ENCODE results near the gene ZGPAT.

The ZGPAT gene

DNA sequence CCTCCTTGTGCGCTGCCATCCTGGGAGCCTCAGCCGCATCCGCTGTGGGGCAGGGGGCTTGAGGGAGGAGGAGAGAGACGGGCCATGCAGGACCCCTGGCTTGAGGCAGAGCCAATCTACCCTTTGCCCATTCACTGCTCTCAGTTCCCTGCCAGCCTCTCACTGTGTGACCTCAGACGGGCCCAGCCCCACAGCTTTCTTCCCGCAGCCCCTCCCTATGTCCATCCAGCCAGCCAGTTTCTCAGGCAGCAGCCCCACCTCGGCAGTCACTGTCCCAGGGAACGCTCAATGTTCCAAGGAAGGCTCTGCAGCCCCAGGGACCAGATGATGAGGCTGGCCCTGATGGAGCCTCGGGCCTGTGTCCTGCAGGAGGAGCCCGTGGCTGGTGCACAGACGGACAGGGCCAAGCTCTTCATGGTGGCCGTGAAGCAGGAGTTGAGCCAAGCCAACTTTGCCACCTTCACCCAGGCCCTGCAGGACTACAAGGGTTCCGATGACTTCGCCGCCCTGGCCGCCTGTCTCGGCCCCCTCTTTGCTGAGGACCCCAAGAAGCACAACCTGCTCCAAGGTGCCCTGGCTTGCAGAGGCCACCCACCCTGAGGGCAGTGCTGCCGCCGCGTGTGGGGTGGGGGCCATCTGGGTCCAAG is 15.3 kb upstream of the ZGPAT start:
- DNase-seq, result no peak

- DNase-seq, result no peak
These were observed 14.6 kb upstream of the ZGPAT start for GRCh38 chr20:63693083-63693732.

- no peak for DNase-seq
These were observed 13.9 kb upstream of the ZGPAT start for GRCh38 chr20:63693733-63694583.

DNA sequence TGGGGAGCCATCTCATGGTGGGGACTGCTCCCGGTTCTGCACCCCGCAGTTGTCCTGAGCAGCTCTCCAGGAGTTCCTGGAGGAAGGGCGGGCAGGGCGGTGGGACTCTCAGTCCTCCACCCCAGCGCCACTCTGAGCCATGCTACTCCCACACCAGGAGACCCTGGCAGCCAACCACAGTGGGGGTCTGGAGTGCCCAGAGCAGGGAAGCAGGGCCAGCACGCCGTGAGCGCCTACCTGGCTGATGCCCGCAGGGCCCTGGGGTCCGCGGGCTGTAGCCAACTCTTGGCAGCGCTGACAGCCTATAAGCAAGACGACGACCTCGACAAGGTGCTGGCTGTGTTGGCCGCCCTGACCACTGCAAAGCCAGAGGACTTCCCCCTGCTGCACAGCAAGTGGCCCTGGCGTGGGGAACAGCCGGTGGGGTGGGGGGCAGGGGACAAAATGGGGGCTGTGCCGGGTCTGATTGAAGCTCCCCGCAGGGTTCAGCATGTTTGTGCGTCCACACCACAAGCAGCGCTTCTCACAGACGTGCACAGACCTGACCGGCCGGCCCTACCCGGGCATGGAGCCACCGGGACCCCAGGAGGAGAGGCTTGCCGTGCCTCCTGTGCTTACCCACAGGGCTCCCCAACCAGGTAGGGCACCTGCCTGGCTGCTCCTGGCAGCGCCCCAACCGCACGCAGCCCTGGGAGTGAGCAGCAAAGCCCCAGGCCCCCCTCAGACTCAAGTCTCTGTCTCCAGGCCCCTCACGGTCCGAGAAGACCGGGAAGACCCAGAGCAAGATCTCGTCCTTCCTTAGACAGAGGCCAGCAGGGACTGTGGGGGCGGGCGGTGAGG is 13.0 kb upstream of the ZGPAT start:
- no peak for DNase-seq

DNA sequence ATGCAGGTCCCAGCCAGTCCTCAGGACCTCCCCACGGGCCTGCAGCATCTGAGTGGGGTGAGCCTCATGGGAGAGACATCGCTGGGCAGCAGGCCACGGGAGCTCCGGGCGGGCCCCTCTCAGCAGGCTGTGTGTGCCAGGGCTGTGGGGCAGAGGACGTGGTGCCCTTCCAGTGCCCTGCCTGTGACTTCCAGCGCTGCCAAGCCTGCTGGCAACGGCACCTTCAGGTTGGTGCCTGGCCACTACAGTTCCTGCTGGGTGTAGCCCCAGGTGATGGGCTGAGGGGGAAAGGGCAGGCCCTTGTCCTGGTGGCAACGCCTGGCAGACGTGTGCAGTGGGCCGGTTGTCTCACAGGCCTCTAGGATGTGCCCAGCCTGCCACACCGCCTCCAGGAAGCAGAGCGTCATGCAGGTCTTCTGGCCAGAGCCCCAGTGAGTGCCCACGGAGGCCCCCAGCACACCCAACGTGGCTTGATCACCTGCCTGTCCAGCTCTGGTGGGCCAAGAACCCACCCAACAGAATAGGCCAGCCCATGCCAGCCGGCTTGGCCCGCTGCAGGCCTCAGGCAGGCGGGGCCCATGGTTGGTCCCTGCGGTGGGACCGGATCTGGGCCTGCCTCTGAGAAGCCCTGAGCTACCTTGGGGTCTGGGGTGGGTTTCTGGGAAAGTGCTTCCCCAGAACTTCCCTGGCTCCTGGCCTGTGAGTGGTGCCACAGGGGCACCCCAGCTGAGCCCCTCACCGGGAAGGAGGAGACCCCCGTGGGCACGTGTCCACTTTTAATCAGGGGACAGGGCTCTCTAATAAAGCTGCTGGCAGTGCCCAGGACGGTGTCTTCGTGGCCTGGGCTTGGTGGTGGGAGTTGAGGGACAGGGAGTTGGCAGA is 12.2 kb upstream of the ZGPAT start:
- no peak for DNase-seq

GRCh38 chr20:63696306-63696627 is 11.6 kb upstream of the ZGPAT start:
- no peak for DNase-seq

- DNase-seq, result no peak
These were observed 11.0 kb upstream of the ZGPAT start, which contains the start of gene TNFRSF6B for GRCh38 chr20:63696628-63697356. Gene TNFRSF6B (plus strand): TSS chr20:63696652. CDS start chr20:63696768, 116 bp downstream.

DNA sequence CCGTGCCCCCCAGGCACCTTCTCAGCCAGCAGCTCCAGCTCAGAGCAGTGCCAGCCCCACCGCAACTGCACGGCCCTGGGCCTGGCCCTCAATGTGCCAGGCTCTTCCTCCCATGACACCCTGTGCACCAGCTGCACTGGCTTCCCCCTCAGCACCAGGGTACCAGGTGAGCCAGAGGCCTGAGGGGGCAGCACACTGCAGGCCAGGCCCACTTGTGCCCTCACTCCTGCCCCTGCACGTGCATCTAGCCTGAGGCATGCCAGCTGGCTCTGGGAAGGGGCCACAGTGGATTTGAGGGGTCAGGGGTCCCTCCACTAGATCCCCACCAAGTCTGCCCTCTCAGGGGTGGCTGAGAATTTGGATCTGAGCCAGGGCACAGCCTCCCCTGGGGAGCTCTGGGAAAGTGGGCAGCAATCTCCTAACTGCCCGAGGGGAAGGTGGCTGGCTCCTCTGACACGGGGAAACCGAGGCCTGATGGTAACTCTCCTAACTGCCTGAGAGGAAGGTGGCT is 10.4 kb upstream of the ZGPAT start:
- DNase-seq, result no peak

DNA sequence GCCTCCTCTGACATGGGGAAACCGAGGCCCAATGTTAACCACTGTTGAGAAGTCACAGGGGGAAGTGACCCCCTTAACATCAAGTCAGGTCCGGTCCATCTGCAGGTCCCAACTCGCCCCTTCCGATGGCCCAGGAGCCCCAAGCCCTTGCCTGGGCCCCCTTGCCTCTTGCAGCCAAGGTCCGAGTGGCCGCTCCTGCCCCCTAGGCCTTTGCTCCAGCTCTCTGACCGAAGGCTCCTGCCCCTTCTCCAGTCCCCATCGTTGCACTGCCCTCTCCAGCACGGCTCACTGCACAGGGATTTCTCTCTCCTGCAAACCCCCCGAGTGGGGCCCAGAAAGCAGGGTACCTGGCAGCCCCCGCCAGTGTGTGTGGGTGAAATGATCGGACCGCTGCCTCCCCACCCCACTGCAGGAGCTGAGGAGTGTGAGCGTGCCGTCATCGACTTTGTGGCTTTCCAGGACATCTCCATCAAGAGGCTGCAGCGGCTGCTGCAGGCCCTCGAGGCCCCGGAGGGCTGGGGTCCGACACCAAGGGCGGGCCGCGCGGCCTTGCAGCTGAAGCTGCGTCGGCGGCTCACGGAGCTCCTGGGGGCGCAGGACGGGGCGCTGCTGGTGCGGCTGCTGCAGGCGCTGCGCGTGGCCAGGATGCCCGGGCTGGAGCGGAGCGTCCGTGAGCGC is 9.8 kb upstream of the ZGPAT start:
- DNase-seq, result no peak

GRCh38 chr20:63698739-63699465 is 8.9 kb upstream of the ZGPAT start:
- DNase-seq, result no peak

DNA sequence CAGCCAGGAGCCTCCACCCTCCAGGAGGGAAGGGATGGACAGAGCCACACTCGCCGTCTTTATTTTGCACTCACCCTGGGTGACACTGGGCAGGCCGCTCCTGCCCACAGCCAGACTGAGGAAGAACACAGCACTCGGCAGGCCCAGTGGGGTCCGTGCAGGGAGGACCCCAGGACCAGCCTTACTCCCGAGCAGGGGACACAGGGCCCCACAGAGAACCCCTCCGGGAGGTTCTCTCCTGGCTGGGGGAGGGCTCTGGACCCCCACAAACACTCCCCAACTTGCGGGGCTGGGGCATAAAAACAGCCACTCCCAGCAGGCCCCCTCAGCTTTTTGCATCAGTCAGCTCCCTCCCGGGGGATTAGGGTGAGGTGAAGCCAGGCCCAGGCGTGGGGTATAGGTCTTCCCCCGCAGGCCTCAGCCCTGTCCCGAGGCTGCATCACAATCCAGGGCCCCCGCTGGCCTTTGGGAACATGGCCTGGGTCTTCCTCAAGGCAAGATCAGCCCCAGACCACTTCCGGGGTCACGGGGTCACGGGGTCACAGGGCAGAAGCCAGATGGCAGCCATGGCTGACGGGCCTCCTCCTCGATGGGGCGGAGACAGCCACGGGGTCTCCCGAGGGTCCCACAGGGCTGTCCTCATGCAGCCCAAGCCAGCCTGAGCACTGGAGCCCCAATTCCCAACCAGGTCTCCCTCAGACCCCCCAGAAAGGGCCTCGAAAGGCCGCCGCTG is 8.2 kb upstream of the ZGPAT start:
- DNase-seq, result no peak

DNA sequence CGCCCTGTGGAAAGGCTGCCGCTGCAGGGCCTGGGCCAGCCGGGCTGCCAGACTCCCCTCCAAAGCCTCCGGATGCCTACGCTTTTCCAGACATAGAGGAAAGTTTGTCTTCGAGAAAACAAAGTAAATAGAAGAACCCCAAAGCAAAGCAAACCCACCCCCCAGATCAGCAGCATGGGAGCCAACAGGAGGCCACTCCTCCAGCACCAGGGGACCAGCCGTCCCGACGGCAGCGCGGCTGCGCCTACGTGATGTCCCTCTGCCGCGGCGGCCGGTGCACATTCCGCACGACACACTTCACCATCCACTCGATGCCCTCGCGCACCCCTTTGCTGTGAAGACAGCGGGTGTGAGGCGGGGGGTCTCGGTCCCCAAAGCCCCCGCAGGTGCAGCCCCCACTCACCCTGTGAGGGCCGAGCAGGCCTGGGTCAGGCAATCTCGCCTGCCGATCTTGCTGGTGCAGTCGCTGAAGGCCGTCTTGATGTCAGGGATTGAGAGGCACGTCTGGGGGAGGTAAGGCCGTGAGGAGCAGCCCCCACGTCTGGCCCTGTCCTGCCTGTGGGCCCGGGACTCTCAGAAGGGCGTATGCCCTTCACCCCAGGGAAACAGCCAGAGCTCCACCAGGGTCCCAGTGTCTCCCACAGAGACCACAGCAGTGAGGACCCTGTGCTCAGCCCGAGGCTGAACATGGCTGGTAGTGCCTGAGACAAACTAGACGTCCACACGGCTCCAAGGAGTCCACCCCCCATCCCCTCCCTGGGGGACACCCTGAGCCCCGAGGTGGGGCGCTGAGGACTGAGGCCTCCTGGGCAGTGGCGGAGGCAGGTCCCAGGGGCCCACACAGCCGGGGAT is 7.4 kb upstream of the ZGPAT start:
- no peak for DNase-seq

GRCh38 chr20:63701051-63701328 is 6.8 kb upstream of the ZGPAT start:
- DNase-seq, result no peak

DNA sequence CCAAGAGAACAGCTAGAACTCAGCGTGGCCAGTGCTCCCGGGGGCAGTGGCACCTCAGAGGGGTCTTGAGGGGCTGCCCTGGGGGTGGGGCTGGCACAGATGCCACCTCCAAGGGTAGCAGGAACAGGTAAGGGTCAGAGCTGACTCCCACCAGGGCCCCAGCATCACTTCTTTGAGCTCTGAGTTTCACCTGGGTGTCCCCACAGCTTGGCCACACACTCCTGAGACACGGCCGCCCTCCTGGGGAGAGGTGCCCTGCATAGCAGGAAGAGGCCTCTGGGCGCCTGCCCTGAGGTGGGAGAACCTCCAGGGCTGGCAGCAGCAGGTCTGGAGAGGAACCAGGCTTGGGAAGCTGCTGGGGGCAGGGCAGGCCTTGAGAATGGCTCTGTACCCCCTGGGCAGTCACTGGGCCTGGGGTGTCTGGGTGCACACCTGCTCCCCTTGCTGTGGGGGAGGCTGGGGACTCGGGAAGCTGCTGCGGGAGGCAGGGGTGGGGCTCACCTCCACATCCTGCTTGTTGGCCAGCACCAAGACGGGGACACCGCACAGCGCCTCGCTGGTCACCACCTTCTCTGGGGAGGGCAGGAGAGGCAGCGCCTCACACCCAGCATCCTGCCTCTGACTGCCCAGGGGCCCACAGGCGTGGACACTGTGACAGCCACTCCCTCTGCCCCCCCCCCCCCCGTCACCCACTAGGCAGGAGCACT is 6.4 kb upstream of the ZGPAT start:
- DNase-seq, result no peak

DNA sequence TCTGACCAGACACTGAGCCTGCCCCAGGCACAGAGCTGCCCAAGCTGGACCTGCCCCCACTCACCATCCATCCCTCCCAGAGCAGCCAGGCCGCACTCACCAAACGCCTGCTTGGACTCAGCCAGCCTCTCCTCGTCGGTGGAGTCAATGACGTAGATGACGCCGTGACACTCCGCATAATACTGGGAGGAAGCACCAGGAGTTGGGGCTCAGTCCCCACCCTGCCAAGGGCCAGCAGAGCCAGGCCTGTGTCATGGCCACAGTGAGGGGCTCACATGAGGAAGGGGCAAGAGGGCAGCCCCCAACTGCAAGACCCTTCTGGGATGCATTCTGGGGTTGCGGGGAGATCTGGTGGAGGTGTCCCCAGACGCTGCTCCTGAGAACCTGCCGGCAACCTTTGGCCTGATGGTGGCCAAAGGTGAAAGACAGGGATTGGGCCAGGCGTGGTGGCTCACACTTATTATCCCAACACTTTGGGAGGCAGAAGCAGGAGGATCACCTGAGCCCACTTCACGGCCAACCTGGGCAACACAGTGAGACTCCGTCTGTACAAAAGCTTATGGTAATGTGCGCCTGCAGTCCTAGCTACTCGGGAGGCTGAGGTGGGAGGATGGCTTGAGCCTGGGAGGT is 5.7 kb upstream of the ZGPAT start:
- no peak for DNase-seq

DNA sequence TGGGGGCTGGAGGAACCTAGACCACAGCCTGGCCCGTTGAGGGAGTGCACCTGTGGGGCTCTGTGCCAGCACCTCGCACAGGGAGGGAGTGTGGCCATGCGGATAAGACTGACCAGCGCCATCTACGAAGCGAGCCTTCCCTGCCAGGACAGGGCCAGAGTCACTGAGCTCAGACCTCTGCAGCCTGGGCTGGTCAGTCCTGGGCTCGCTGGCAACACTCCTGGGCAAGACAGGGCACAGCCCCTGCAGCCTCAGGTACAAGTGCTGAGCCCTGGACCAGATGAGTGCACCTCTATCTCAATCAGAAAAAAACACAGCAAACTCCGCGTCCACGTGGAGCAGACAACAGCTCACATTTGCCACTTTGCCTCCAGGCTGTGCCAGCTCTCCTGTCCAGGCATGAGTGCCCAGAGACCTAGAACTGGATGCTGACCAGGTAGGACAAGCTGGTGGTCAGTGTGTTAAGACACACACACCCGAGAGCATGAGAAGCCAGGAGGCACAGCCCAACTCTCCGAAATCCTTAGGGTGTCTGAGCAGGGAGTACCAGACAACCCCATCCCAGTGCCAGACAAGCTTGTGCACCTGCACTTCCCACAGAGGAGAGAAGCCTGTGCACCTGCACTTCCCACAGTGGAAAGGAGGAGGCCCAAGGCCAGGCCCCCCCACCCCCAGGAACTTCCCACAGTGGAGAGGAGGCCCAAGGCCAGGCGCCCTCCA is 4.9 kb upstream of the ZGPAT start:
- DNase-seq, result no peak

Data from NCI-H2107 (cell line).